Neutrophil (primary cell): ENCODE data around the gene PDE6A.

Experiments
- H3K27ac ChIP-seq: fragments of 200-600 bp; sonication (generic); 2 replicates; pipeline ENCODE4 v1.5.1; 2016; ENCODE audit warnings: mild to moderate bottlenecking, moderate library complexity
- H3K27me3 ChIP-seq: fragments of 200-600 bp; sonication (generic); 2 replicates; pipeline ENCODE4 v1.6.0; 2016; ENCODE audit warnings: mild to moderate bottlenecking
- H3K36me3 ChIP-seq: fragments of 200-600 bp; sonication (generic); 2 replicates; pipeline ENCODE4 v1.5.1; 2017
- H3K4me1 ChIP-seq, 2 experiments: fragments of 200-600 bp in 1 of 2; sonication (generic) in 1 of 2; 1 replicate in 1 of 2; 2 replicates in 1 of 2; pipeline versions ENCODE4 v1.5.1 to v1.6.1; 2013 to 2016; ENCODE audit warnings: low read depth in 1 of 2, low read length in 1 of 2, mild to moderate bottlenecking in 1 of 2, moderate library complexity in 1 of 2; ENCODE audit not compliant: control insufficient read depth in 1 of 2, insufficient read depth in 1 of 2
- H3K4me3 ChIP-seq, 2 experiments: fragments of 200-600 bp in 1 of 2; sonication (generic) in 1 of 2; 1 replicate in 1 of 2; 2 replicates in 1 of 2; pipeline ENCODE4 v1.5.1; 2013 to 2016; ENCODE audit warnings: low read depth in 1 of 2, low read length in 1 of 2, mild to moderate bottlenecking in 1 of 2, moderate library complexity in 1 of 2
- H3K9me3 ChIP-seq: fragments of 200-600 bp; sonication (generic); 2 replicates; pipeline ENCODE4 v1.5.1; 2016
- CTCF ChIP-seq: fragments of 200-600 bp; sonication (generic); IDR thresholded peaks from 2 replicates; pipeline ENCODE4 v1.5.1; 2016; ENCODE audit warnings: antibody characterized with exemption

The PDE6A gene

GRCh38 chr5:149872351-149873040 is 72.1 kb downstream of the PDE6A start:
- TF ChIP-seq CTCF: no peak
- Histone ChIP-seq H3K36me3 (no peaks in the 10 kb centered on the region), H3K27ac (no peak overlapping the region), H3K9me3 (no peaks in the 10 kb centered on the region), H3K4me3 (no peak overlapping the region), H3K4me1 (no peaks in the 10 kb centered on the region), H3K27me3 (no peaks in the 10 kb centered on the region)

- no peaks in the 10 kb centered on the region for H3K27me3 ChIP-seq
- no peak overlapping the region for H3K4me3 ChIP-seq
- H3K9me3 ChIP-seq: no peaks in the 10 kb centered on the region
- H3K27ac ChIP-seq: no peak overlapping the region
- no peaks in the 10 kb centered on the region for H3K4me1 ChIP-seq
- TF ChIP-seq CTCF: no peak
- no peaks in the 10 kb centered on the region for H3K36me3 ChIP-seq
Observed at GRCh38 chr5:149871471-149871870, 73.1 kb downstream of the PDE6A start.

GRCh38 chr5:149870697-149871096 is 73.9 kb downstream of the PDE6A start:
- Histone ChIP-seq H3K36me3 (no peaks in the 10 kb centered on the region), H3K4me3 (no peak overlapping the region), H3K9me3 (no peaks in the 10 kb centered on the region), H3K4me1 (no peaks in the 10 kb centered on the region), H3K27me3 (no peaks in the 10 kb centered on the region), H3K27ac (no peak overlapping the region)
- TF ChIP-seq CTCF: no peak

GRCh38 chr5:149870232-149870631 is 74.4 kb downstream of the PDE6A start:
- H3K27me3 ChIP-seq: no peaks in the 10 kb centered on the region
- TF ChIP-seq CTCF: no peak
- H3K27ac ChIP-seq: no peak overlapping the region
- H3K36me3 ChIP-seq: no peaks in the 10 kb centered on the region
- H3K4me1 ChIP-seq: no peaks in the 10 kb centered on the region
- no peak overlapping the region for H3K4me3 ChIP-seq
- H3K9me3 ChIP-seq: no peaks in the 10 kb centered on the region

- TF ChIP-seq CTCF: no peak
- no peaks in the 10 kb centered on the region for H3K9me3 ChIP-seq
- no peaks in the 10 kb centered on the region for H3K4me1 ChIP-seq
- H3K36me3 ChIP-seq: no peaks in the 10 kb centered on the region
- H3K27me3 ChIP-seq: no peaks in the 10 kb centered on the region
- no peak overlapping the region for H3K4me3 ChIP-seq
- no peak overlapping the region for H3K27ac ChIP-seq
Observed at GRCh38 chr5:149869411-149869821, 75.2 kb downstream of the PDE6A start.
